ENCODE data around the gene CR1. TPM values are rescaled to one million over a fixed set of nuclear protein-coding genes. Genes with fewer than 3 reads are reported as not detected.

CR1 gene
- total RNA-seq, 1 donor from 2014 or later, result not detected

DNA sequence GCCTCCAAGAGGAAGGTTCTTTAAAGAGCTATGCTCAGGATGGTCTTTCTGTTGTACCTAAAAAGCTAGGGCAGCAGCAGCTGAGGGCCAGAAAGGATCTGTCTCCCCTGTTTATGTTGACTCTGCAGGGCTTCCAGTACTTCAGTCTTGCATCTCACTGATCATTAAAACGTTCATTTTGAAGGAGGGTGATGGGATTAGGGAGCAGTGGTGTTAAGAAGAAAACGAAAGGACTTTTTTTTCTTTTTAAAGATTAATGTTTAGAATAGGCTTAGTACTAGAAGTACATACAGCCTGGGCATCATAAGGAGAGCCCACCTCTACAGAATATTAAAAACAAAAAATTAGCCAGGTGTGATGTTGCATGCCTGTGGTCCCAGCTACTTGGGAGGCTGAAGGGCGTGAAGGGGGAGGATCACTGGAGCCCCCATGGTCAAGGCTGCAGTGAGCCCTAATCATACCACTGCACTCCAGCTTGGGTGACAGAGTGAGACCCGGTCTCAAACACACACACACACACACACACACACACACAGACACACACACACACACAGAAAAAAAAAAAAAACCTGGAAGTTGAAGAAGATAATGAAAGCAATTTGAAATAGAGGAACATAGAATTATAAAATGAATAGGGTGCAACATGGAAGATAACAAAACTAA lies 151.8 kb downstream of the CR1 start:
- TF ChIP-seq, protein P1, sequence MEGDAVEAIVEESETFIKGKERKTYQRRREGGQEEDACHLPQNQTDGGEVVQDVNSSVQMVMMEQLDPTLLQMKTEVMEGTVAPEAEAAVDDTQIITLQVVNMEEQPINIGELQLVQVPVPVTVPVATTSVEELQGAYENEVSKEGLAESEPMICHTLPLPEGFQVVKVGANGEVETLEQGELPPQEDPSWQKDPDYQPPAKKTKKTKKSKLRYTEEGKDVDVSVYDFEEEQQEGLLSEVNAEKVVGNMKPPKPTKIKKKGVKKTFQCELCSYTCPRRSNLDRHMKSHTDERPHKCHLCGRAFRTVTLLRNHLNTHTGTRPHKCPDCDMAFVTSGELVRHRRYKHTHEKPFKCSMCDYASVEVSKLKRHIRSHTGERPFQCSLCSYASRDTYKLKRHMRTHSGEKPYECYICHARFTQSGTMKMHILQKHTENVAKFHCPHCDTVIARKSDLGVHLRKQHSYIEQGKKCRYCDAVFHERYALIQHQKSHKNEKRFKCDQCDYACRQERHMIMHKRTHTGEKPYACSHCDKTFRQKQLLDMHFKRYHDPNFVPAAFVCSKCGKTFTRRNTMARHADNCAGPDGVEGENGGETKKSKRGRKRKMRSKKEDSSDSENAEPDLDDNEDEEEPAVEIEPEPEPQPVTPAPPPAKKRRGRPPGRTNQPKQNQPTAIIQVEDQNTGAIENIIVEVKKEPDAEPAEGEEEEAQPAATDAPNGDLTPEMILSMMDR (IDR thresholded peaks at IDR 0.05; ENCODE audit: insufficient read depth, low read length, severe bottlenecking), result no peak
- no peaks in the 10 kb centered on the region for H3K36me3 ChIP-seq (ENCODE audit: control insufficient read depth, insufficient read depth, low read length)
- no peak overlapping the region for H3K4me3 ChIP-seq (ENCODE audit: low read depth, low read length)
- no peaks in the 10 kb centered on the region for H3K27me3 ChIP-seq (ENCODE audit: control insufficient read depth, insufficient read depth, low read length)
- FAIRE-seq (no peak), DNase-seq (ENCODE audit: low read depth) (no peak)

DNA sequence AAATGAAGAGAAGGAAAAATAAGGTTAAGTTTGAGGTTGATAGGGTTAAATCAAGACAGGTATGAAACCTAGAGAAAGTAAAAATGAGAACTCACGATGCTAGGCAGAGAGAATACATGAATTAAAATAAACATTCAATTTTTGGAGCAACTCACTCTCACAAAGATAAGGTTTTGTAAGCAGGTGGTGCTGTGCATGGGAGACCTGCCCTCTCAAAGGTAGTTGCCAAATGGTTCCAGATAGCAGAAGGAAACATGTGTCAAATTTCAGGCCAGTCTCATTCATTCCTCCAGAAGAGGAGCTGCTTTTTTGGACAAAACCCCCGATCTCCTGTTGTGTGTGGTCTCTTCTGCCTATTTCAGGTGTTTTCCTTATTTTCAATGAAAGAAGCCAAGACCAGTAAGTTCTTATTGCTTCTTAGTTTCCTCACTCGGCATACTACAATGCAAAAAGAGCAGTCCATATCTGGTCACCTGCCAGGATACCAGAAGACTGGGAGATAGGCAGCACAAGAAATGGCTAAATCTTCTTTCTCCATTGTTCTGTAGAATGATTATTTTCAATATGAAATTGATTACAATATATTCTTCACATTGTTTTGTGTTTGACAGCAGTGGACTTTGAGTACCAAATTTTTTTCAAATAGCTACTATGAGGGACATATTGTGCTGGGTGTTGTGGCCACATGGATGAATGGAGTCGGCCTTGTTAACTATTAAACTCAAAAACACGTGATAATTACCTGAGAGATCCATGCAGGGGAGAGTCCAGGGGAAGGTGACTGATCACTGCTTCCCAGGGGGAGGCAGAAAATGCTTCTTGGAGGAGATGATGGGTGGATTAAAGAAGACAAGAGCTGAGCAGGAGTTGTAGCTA lies 152.6 kb downstream of the CR1 start:
- Histone ChIP-seq H3K36me3 (ENCODE audit: control insufficient read depth, insufficient read depth, low read length) (no peaks in the 10 kb centered on the region), H3K27me3 (ENCODE audit: control insufficient read depth, insufficient read depth, low read length) (no peaks in the 10 kb centered on the region), H3K4me3 (ENCODE audit: low read depth, low read length) (no peak overlapping the region)
- TF ChIP-seq, protein P1 (IDR thresholded peaks at IDR 0.05; ENCODE audit: insufficient read depth, low read length, severe bottlenecking), result no peak
- DNase-seq (ENCODE audit: low read depth) (no peak), FAIRE-seq (no peak)

DNA sequence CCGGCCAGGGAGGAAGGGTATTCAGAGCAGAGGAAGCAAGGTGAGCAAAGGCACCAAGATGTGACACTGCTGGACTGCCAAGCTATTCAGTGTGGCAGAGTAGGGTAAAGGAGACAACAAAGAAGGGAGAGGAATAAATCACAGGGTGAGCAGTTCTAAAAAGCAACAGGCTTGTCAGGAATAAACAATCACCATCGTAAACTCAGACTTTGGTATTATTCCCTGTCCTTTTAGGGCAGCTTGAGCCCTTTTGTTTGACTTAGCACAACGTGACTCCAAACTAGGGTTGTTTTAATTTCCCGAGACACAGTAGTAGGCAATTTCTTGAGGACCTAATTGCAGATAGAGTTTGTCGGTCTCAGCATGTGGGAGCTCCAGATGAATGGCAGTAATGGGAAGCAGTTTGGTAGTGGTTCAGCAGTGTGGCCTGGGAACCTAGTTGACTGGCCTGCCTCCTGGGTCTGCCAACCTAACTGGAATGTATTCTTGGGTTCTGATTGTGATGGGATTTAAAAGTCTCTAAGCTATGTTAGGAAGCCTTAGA lies 153.3 kb downstream of the CR1 start:
- H3K27me3 ChIP-seq (ENCODE audit: control insufficient read depth, insufficient read depth, low read length), result no peaks in the 10 kb centered on the region
- TF ChIP-seq, protein P1 (IDR thresholded peaks at IDR 0.05; ENCODE audit: insufficient read depth, low read length, severe bottlenecking), result no peak
- FAIRE-seq, result no peak

DNA sequence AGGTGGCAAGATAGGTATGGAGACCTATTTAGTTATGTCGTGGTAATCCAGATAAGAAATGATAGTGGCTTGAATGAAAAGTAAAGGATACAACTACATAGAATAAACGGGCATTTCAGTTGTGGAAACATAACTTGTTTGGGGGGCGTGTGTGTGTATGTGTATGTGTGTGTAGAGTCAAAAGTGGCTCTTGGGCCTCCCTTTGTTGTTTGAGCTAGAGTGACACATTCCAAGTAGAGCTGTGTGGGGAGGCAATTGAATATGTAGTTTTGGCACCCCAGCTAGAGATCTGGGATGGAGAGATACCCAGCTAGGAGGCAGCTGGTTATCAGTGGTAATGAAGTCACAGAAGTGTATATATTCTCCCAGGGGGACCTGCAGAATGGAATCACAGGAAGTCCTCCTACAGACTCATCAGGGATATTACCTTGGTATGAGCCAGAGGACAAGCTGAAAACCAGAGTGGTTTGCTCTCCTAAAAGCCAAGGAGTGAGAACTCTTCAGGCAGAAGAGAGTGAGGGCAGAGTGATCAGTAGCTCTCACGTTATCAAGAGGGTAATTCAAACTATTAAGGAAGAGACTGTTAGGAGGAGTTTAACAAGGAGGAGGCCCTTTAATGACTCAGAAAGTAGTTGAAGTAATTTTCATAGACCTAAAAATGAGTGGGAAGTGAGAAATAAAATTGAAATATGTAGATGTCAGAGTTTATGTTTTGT lies 154.1 kb downstream of the CR1 start:
- DNase-seq (ENCODE audit: low read depth) (no peak), FAIRE-seq (no peak)
- Histone ChIP-seq H3K36me3 (ENCODE audit: control insufficient read depth, insufficient read depth, low read length) (no peaks in the 10 kb centered on the region), H3K27me3 (ENCODE audit: control insufficient read depth, insufficient read depth, low read length) (no peaks in the 10 kb centered on the region), H3K4me3 (ENCODE audit: low read depth, low read length) (no peak overlapping the region)
- TF ChIP-seq, protein P1 (IDR thresholded peaks at IDR 0.05; ENCODE audit: insufficient read depth, low read length, severe bottlenecking), result no peak

More for the DNA sequence above, 153.3 kb downstream of the CR1 start:
- H3K36me3 ChIP-seq (ENCODE audit: control insufficient read depth, insufficient read depth, low read length), result no peaks in the 10 kb centered on the region
- no peak for DNase-seq (ENCODE audit: low read depth)
- H3K4me3 ChIP-seq (ENCODE audit: low read depth, low read length), result no peak overlapping the region

DNA sequence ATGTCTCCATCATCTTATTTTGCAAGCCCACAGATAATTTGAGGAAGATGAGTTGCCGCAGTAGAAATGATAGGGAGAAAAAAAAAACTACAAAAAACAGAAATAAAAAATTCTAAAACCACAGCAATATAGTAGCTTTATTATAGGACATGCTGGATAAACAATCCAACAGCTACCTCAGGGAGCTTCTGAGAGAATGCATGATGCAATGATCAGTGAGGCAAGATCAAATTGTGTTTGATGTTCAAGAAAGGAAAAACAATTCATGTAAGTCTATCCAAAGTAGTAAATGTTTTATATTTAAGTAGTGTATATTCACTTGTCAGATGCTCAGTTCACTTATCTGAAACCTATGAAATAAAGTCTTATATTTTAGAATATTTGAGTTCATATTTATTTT lies 155.6 kb downstream of the CR1 start:
- Histone ChIP-seq H3K27me3 (ENCODE audit: control insufficient read depth, insufficient read depth, low read length) (no peaks in the 10 kb centered on the region), H3K4me3 (ENCODE audit: low read depth, low read length) (no peak overlapping the region), H3K36me3 (ENCODE audit: control insufficient read depth, insufficient read depth, low read length) (no peaks in the 10 kb centered on the region)
- DNase-seq (ENCODE audit: low read depth), result no peak
- TF ChIP-seq, protein P1 (IDR thresholded peaks at IDR 0.05; ENCODE audit: insufficient read depth, low read length, severe bottlenecking), result no peak
- FAIRE-seq, result no peak

All from bronchial epithelial cell (primary cell).